GM19023 (cell line): ENCODE results near the gene DCTN2.
"Not testable (repeated sequence)": the region's sequence is repeated elsewhere in the genome, so short reads cannot be mapped to it uniquely, and the experiment has no call there.

Experiments
- ATAC-seq: cut with Tn5 transposase; IDR thresholded peaks from one replicate; pipeline ENCODE4 v1.9.1; 2021; ENCODE audit warnings: mild to moderate bottlenecking, moderate library complexity; ENCODE audit not compliant: unreplicated experiment

The DCTN2 gene

GRCh38 chr12:57517187-57517586 is 29.8 kb downstream of the DCTN2 start:
- ATAC-seq, result no peak

- ATAC-seq, result no peak
Measured at GRCh38 chr12:57516617-57517153, 30.3 kb downstream of the DCTN2 start.

- no peak for ATAC-seq
Measured at GRCh38 chr12:57515934-57516541, 31.0 kb downstream of the DCTN2 start.

GRCh38 chr12:57515408-57515933 is 31.5 kb downstream of the DCTN2 start:
- ATAC-seq, result no peak

GRCh38 chr12:57514720-57515407 is 32.1 kb downstream of the DCTN2 start:
- ATAC-seq, result no peak

GRCh38 chr12:57514246-57514645 is 32.7 kb downstream of the DCTN2 start:
- not testable (repeated sequence) for ATAC-seq

GRCh38 chr12:57513677-57514076 is 33.3 kb downstream of the DCTN2 start:
- not testable (repeated sequence) for ATAC-seq

- no peak for ATAC-seq
Measured at GRCh38 chr12:57513266-57513665, 33.7 kb downstream of the DCTN2 start.

GRCh38 chr12:57512665-57513064 is 34.3 kb downstream of the DCTN2 start:
- no peak for ATAC-seq

- ATAC-seq, result no peak
Measured at GRCh38 chr12:57511588-57512325, 35.2 kb downstream of the DCTN2 start.

GRCh38 chr12:57511161-57511560 is 35.8 kb downstream of the DCTN2 start:
- no peak for ATAC-seq

GRCh38 chr12:57507796-57508195 is 39.2 kb downstream of the DCTN2 start:
- not testable (repeated sequence) for ATAC-seq

GRCh38 chr12:57506541-57506940 is 40.5 kb downstream of the DCTN2 start:
- not testable (repeated sequence) for ATAC-seq

- not testable (repeated sequence) for ATAC-seq
Measured at GRCh38 chr12:57502311-57502969, 44.6 kb downstream of the DCTN2 start.

- ATAC-seq, result no peak
Measured at GRCh38 chr12:57500213-57500612, 46.8 kb downstream of the DCTN2 start.

- no peak for ATAC-seq
Measured at GRCh38 chr12:57498571-57498970, 48.4 kb downstream of the DCTN2 start.

GRCh38 chr12:57498132-57498502 is 48.9 kb downstream of the DCTN2 start:
- ATAC-seq, result no peak

GRCh38 chr12:57497223-57498131 is 49.5 kb downstream of the DCTN2 start:
- no peak for ATAC-seq

GRCh38 chr12:57496822-57497221 is 50.2 kb downstream of the DCTN2 start:
- ATAC-seq, result no peak
